HG03439 (cell line): ENCODE measurements around the gene OR10R2.
"Not testable (repeated sequence)": the region's sequence is repeated elsewhere in the genome, so short reads cannot be mapped to it uniquely, and the experiment has no call there.

Source experiments
- ATAC-seq: cut with Tn5 transposase; IDR thresholded peaks from one replicate; pipeline ENCODE4 v1.9.1; 2021; ENCODE audit warnings: mild to moderate bottlenecking, moderate library complexity; ENCODE audit not compliant: unreplicated experiment

The OR10R2 gene

GRCh38 chr1:158471920-158472319, at the start of gene OR10R2:
Gene OR10R2, plus strand, starts transcription at chr1:158472220. Its CDS starts 106 bp downstream, at chr1:158472326.
- no peak for ATAC-seq

- ATAC-seq: no peak
Observed at GRCh38 chr1:158425027-158425426, 47.0 kb upstream of the OR10R2 start.

- ATAC-seq: no peak
Observed at GRCh38 chr1:158426137-158426536, 45.9 kb upstream of the OR10R2 start, which contains the start of gene OR10K2. Gene OR10K2, minus strand, starts transcription at chr1:158426237. Its CDS starts 5,371 bp downstream, at chr1:158420866.

GRCh38 chr1:158430163-158430562, 41.9 kb upstream of the OR10R2 start:
- not testable (repeated sequence) for ATAC-seq

GRCh38 chr1:158434741-158435140, 37.3 kb upstream of the OR10R2 start:
- no peak for ATAC-seq

GRCh38 chr1:158445376-158445775, 26.6 kb upstream of the OR10R2 start:
- no peak for ATAC-seq

- ATAC-seq: no peak
Observed at GRCh38 chr1:158454537-158454936, 17.5 kb upstream of the OR10R2 start.

- ATAC-seq: no peak
Observed at GRCh38 chr1:158457246-158457645, 14.8 kb upstream of the OR10R2 start.

GRCh38 chr1:158458263-158458662, 13.8 kb upstream of the OR10R2 start:
- no peak for ATAC-seq

GRCh38 chr1:158461534-158461933, 10.5 kb upstream of the OR10R2 start, which contains the start of gene OR10K1:
Gene OR10K1, plus strand, starts transcription at chr1:158461834. Its CDS starts 3,728 bp downstream, at chr1:158465562.
- ATAC-seq: no peak

- ATAC-seq: no peak
Observed at GRCh38 chr1:158485455-158485854, 13.4 kb downstream of the OR10R2 start.

GRCh38 chr1:158491316-158491715, 19.3 kb downstream of the OR10R2 start:
- no peak for ATAC-seq

GRCh38 chr1:158493054-158493453, 21.0 kb downstream of the OR10R2 start:
- no peak for ATAC-seq

GRCh38 chr1:158494796-158495195, 22.8 kb downstream of the OR10R2 start:
- ATAC-seq: no peak

- ATAC-seq: no peak
Observed at GRCh38 chr1:158496374-158496773, 24.4 kb downstream of the OR10R2 start.

GRCh38 chr1:158506369-158506987, 34.5 kb downstream of the OR10R2 start:
- no peak for ATAC-seq

GRCh38 chr1:158507511-158507910, 35.5 kb downstream of the OR10R2 start:
- no peak for ATAC-seq

- no peak for ATAC-seq
Observed at GRCh38 chr1:158509471-158510156, 37.6 kb downstream of the OR10R2 start.

GRCh38 chr1:158516966-158517365, 44.9 kb downstream of the OR10R2 start:
- ATAC-seq: no peak

- ATAC-seq: no peak
Observed at GRCh38 chr1:158520021-158520420, 48.0 kb downstream of the OR10R2 start.

GRCh38 chr1:158520955-158521665, 49.1 kb downstream of the OR10R2 start:
- no peak for ATAC-seq

GRCh38 chr1:158521666-158522058, 49.6 kb downstream of the OR10R2 start:
- no peak for ATAC-seq
